Muscle of leg (tissue), 16 donors: Measurements from ENCODE around the gene LTO1. TPM values are rescaled to one million over a fixed set of nuclear protein-coding genes. Genes with fewer than 3 reads are reported as not detected.

ENCODE experiments used
- DNase-seq: peaks from one replicate; pipeline ENCODE4 v3.0.0; 2013
- H3K27ac ChIP-seq: one replicate; pipeline ENCODE4 v1.5.1; 2013; ENCODE audit warnings: mild to moderate bottlenecking, low read length, control low read depth
- H3K27me3 ChIP-seq: one replicate; pipeline ENCODE4 v1.6.1; 2013; ENCODE audit warnings: low read length; ENCODE audit not compliant: control insufficient read depth, insufficient read depth
- H3K36me3 ChIP-seq: one replicate; pipeline ENCODE4 v1.6.1; 2013; ENCODE audit warnings: low read length; ENCODE audit not compliant: control insufficient read depth, insufficient read depth
- H3K4me1 ChIP-seq: one replicate; pipeline ENCODE4 v1.6.1; 2013; ENCODE audit warnings: low read length; ENCODE audit not compliant: control insufficient read depth, insufficient read depth
- H3K4me3 ChIP-seq: one replicate; pipeline ENCODE4 v1.5.1; 2013; ENCODE audit warnings: low read length, control low read depth
- H3K9me3 ChIP-seq: replicated peaks from 2 replicates; pipeline ENCODE4 v1.6.1; 2013; ENCODE audit warnings: low read depth, low read length; ENCODE audit not compliant: control insufficient read depth
- WGBS: methylation state at CpG from one replicate; pipeline ENCODE4 v1.1.5; 2013; ENCODE audit warnings: missing lambda C conversion rate; ENCODE audit not compliant: insufficient coverage; 5-methylcytosine and 5-hydroxymethylcytosine counted together
- long read RNA-seq, 11 donors: transcript quantifications; one replicate each; lab custom pipeline, GENCODE V29; 2026
- polyA plus RNA-seq, 8 donors: library from polyadenylated mRNA; unstranded; fragments of 120-200 nt; gene quantifications; one replicate each; pipeline versions ENCODE4 v1.2.1 to v1.2.3, GENCODE V29; 2013; ENCODE audit warnings: inconsistent platforms in 1 of 8, low replicate concordance in 1 of 8; ENCODE audit not compliant: insufficient read length in 8 of 8, insufficient read depth in 1 of 8
- total RNA-seq: library from RNA; stranded (reverse); fragments of 120-200 nt; gene quantifications from one replicate; pipeline ENCODE4 v1.2.4, GENCODE V29; 2013

Gene LTO1, protein sequence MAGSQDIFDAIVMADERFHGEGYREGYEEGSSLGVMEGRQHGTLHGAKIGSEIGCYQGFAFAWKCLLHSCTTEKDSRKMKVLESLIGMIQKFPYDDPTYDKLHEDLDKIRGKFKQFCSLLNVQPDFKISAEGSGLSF
- 12.2 TPM for total RNA-seq
- 10 to 100 TPM; 16.6 to 22.2 (median 19.2) TPM for polyA plus RNA-seq
- long read RNA-seq, donor 1, result 0 reads
- long read RNA-seq, donor 2, result 0 reads
- long read RNA-seq, donor 3, partial matches to known transcripts, result 27 of 31 reads
- long read RNA-seq, donor 3, other reads (novel, unspliced or antisense), result 0 of 31 reads
- long read RNA-seq, donor 4, partial matches to known transcripts, result 0 of 3 reads
- long read RNA-seq, donor 4, other reads (novel, unspliced or antisense), result 0 of 3 reads
- long read RNA-seq, donor 5, partial matches to known transcripts, result 0 of 7 reads
- long read RNA-seq, donor 5, other reads (novel, unspliced or antisense), result 0 of 7 reads
- long read RNA-seq, donor 6, partial matches to known transcripts, result 0 of 6 reads
- long read RNA-seq, donor 6, other reads (novel, unspliced or antisense), result 0 of 6 reads
- long read RNA-seq, donor 7, partial matches to known transcripts, result 0 of 1 reads
- long read RNA-seq, donor 7, other reads (novel, unspliced or antisense), result 0 of 1 reads
- long read RNA-seq, donor 8, partial matches to known transcripts, result 0 of 2 reads
- long read RNA-seq, donor 8, other reads (novel, unspliced or antisense), result 0 of 2 reads
- long read RNA-seq, donor 9, partial matches to known transcripts, result 5 of 5 reads
- long read RNA-seq, donor 9, other reads (novel, unspliced or antisense), result 0 of 5 reads
- long read RNA-seq, donor 10, partial matches to known transcripts, result 0 of 3 reads
- long read RNA-seq, donor 10, other reads (novel, unspliced or antisense), result 0 of 3 reads
- long read RNA-seq, donor 11, partial matches to known transcripts, result 0 of 3 reads
- long read RNA-seq, donor 11, other reads (novel, unspliced or antisense), result 0 of 3 reads

GRCh38 chr11:69674886-69675714, at the start of gene LTO1:
Gene LTO1 (minus strand): TSS chr11:69675353. CDS start chr11:69675239, 114 bp downstream.
- H3K9me3 ChIP-seq, result no peaks in the 10 kb centered on the region
- 2% methylated on average over 72 of the region's 72 CpGs for WGBS
- H3K36me3 ChIP-seq, result peaks cover 25% of the 10 kb centered on the region
- DNase-seq, result peak; percentile 98
- peak within 1 kb of the TSS; percentile 93 for H3K4me3 ChIP-seq
- peak within 1 kb of the TSS; percentile 59 for H3K27ac ChIP-seq
- peaks cover 17% of the 10 kb centered on the region for H3K4me1 ChIP-seq
- peaks cover 2% of the 10 kb centered on the region for H3K27me3 ChIP-seq

- 39% methylated on average over 6 of the region's 9 CpGs for WGBS
- H3K27ac ChIP-seq, result no peak overlapping the region
- no peak overlapping the region for H3K4me3 ChIP-seq
- H3K4me1 ChIP-seq, result peaks cover 10% of the 10 kb centered on the region
- peaks cover 80% of the 10 kb centered on the region for H3K27me3 ChIP-seq
- no peaks in the 10 kb centered on the region for H3K36me3 ChIP-seq
- DNase-seq, result no peak
- no peaks in the 10 kb centered on the region for H3K9me3 ChIP-seq
Observed at GRCh38 chr11:69721745-69722144, 46.6 kb upstream of the LTO1 start.

- H3K9me3 ChIP-seq, result no peaks in the 10 kb centered on the region
- no peak for DNase-seq
- H3K4me1 ChIP-seq, result peaks cover 9% of the 10 kb centered on the region
- no peak overlapping the region for H3K27ac ChIP-seq
- peaks cover 75% of the 10 kb centered on the region for H3K27me3 ChIP-seq
- 24% methylated on average over 14 of the region's 14 CpGs for WGBS
- H3K36me3 ChIP-seq, result no peaks in the 10 kb centered on the region
- H3K4me3 ChIP-seq, result no peak overlapping the region
Observed at GRCh38 chr11:69721106-69721505, 46.0 kb upstream of the LTO1 start.

- Histone ChIP-seq H3K4me1 (peaks cover 11% of the 10 kb centered on the region), H3K36me3 (no peaks in the 10 kb centered on the region), H3K27ac (no peak overlapping the region), H3K27me3 (peaks cover 66% of the 10 kb centered on the region), H3K4me3 (no peak overlapping the region), H3K9me3 (no peaks in the 10 kb centered on the region)
- WGBS, result 81% methylated on average over 6 of the region's 8 CpGs
- no peak for DNase-seq
Observed at GRCh38 chr11:69718912-69719311, 43.8 kb upstream of the LTO1 start.

DNA sequence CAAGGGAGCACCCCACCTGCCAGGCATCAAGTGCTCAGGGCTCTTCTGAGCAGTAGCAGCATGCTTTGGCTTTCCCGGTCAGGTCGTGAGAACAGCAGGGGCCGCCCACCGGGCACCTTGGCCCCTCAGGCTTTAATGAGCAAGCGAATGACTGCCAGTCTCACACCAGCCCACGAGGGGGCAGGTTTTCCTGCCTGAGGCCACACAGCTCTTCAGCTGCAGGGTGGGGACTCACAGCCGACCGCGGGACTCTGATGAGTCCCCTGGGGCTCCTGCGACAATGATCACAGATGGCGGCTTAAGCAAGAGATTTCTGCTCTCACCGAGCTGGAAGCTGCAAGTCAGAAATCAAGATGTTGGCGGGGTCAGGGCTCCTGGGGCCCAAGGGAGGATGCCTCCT, 43.0 kb upstream of the LTO1 start:
- DNase-seq, result peak; percentile 54
- no peaks in the 10 kb centered on the region for H3K36me3 ChIP-seq
- peaks cover 60% of the 10 kb centered on the region for H3K27me3 ChIP-seq
- H3K9me3 ChIP-seq, result no peaks in the 10 kb centered on the region
- WGBS, result under 1% methylated on average over 13 of the region's 13 CpGs
- H3K4me1 ChIP-seq, result peaks cover 11% of the 10 kb centered on the region
- no peak overlapping the region for H3K27ac ChIP-seq
- H3K4me3 ChIP-seq, result no peak overlapping the region

GRCh38 chr11:69716891-69717747, 42.0 kb upstream of the LTO1 start:
- Histone ChIP-seq H3K4me3 (no peak overlapping the region), H3K36me3 (no peaks in the 10 kb centered on the region), H3K9me3 (no peaks in the 10 kb centered on the region), H3K27ac (no peak overlapping the region), H3K27me3 (peaks cover 57% of the 10 kb centered on the region), H3K4me1 (peaks cover 11% of the 10 kb centered on the region)
- no peak for DNase-seq
- 40% methylated on average over 1 of the region's 6 CpGs for WGBS

DNA sequence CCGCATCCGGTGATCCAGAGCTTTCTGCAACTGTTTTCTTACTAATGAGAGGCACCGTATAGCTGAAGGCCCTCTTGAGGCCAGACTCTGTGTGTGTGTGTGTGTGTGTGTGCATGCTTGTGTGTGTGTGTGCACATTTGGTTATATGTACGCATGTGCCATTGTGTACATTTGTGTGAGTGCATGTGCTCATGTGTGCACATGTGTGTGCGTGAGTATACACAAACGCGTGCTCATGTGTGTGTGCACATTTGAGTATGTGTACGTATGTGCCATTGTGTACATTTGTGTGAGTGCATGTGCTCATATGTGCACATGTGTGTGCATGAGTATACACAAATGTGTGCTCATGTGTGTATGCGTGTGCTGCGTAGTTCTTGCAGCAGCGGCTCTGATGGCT, 40.9 kb upstream of the LTO1 start:
- H3K27ac ChIP-seq, result no peak overlapping the region
- H3K27me3 ChIP-seq, result peaks cover 47% of the 10 kb centered on the region
- 68% methylated on average over 6 of the region's 11 CpGs for WGBS
- no peaks in the 10 kb centered on the region for H3K36me3 ChIP-seq
- DNase-seq, result no peak
- H3K9me3 ChIP-seq, result no peaks in the 10 kb centered on the region
- H3K4me3 ChIP-seq, result no peak overlapping the region
- H3K4me1 ChIP-seq, result peaks cover 11% of the 10 kb centered on the region

GRCh38 chr11:69715446-69715845, 40.3 kb upstream of the LTO1 start:
- Histone ChIP-seq H3K27me3 (peaks cover 43% of the 10 kb centered on the region), H3K27ac (no peak overlapping the region), H3K4me1 (peaks cover 11% of the 10 kb centered on the region), H3K9me3 (no peaks in the 10 kb centered on the region), H3K36me3 (no peaks in the 10 kb centered on the region), H3K4me3 (no peak overlapping the region)
- 79% methylated on average over 16 of the region's 19 CpGs for WGBS
- no peak for DNase-seq
